Measurements from ENCODE around the gene TXNL4B.
"Not testable (repeated sequence)": the region's sequence is repeated elsewhere in the genome, so short reads cannot be mapped to it uniquely, and the experiment has no call there.

The TXNL4B gene

GRCh38 chr16:72072514-72073342, 20.7 kb downstream of the TXNL4B start:
- DNase-seq, result no peak

GRCh38 chr16:72068930-72069329, 24.5 kb downstream of the TXNL4B start:
- no peak for DNase-seq

- no peak for DNase-seq
Measured at GRCh38 chr16:72066747-72067146, 26.7 kb downstream of the TXNL4B start.

GRCh38 chr16:72064361-72064894, 29.0 kb downstream of the TXNL4B start:
- DNase-seq, result no peak

- no peak for DNase-seq
Measured at GRCh38 chr16:72061564-72061963, 31.9 kb downstream of the TXNL4B start.

GRCh38 chr16:72060405-72060804, 33.0 kb downstream of the TXNL4B start:
- DNase-seq, result no peak

GRCh38 chr16:72059060-72059459, 34.4 kb downstream of the TXNL4B start:
- DNase-seq, result not testable (repeated sequence)

- DNase-seq, result not testable (repeated sequence)
Measured at GRCh38 chr16:72057313-72057712, 36.1 kb downstream of the TXNL4B start.

GRCh38 chr16:72055911-72056310, 37.5 kb downstream of the TXNL4B start:
- no peak for DNase-seq

- not testable (repeated sequence) for DNase-seq
Measured at GRCh38 chr16:72054254-72054847, 39.1 kb downstream of the TXNL4B start, which contains the start of gene HP. Gene HP (plus strand): TSS chr16:72054505. CDS start chr16:72054653, 148 bp downstream.

GRCh38 chr16:72051818-72052217, 41.6 kb downstream of the TXNL4B start:
- DNase-seq, result no peak

- no peak for DNase-seq
Measured at GRCh38 chr16:72050769-72051464, 42.5 kb downstream of the TXNL4B start.

GRCh38 chr16:72049110-72049509, 44.3 kb downstream of the TXNL4B start:
- DNase-seq, result no peak

- no peak for DNase-seq
Measured at GRCh38 chr16:72044825-72045359, 48.5 kb downstream of the TXNL4B start.

GRCh38 chr16:72044296-72044695, 49.1 kb downstream of the TXNL4B start:
- no peak for DNase-seq

- DNase-seq, result no peak
Measured at GRCh38 chr16:72043539-72043938, 49.9 kb downstream of the TXNL4B start.

GRCh38 chr16:72043058-72043457, 50.4 kb downstream of the TXNL4B start:
- no peak for DNase-seq

GRCh38 chr16:72042157-72042660, 51.2 kb downstream of the TXNL4B start:
- DNase-seq, result no peak

- DNase-seq, result no peak
Measured at GRCh38 chr16:72036098-72036497, 57.3 kb downstream of the TXNL4B start.
